Right forelimb (tissue), 1 donor: ENCODE data around the gene KLHL35.
"Not testable (repeated sequence)": the region's sequence is repeated elsewhere in the genome, so short reads cannot be mapped to it uniquely, and the experiment has no call there.

Experiments used
- DNase-seq: peaks from one replicate; pipeline ENCODE4 v3.0.0-alpha.2; 2018

KLHL35 gene

DNA sequence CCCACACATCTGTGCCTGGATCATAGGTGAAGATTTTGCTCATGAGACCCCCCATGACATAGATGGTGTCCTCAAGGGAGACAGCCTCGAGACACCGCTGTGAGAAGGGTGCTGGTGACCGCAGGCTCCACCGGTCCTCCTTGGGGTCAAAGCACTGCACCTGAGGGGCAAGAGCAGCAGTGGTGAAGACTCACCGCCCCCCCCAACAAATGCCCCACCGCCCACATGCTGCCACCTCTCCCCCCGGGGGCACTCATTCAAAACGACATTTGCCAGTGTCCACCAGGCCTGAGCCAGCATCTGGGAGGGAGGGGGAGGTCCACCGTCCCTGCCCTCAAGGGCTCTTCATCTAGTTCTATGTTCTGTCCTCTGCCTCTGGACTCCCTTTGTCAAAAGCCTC, 9.3 kb downstream of the KLHL35 start:
- DNase-seq: no peak

DNA sequence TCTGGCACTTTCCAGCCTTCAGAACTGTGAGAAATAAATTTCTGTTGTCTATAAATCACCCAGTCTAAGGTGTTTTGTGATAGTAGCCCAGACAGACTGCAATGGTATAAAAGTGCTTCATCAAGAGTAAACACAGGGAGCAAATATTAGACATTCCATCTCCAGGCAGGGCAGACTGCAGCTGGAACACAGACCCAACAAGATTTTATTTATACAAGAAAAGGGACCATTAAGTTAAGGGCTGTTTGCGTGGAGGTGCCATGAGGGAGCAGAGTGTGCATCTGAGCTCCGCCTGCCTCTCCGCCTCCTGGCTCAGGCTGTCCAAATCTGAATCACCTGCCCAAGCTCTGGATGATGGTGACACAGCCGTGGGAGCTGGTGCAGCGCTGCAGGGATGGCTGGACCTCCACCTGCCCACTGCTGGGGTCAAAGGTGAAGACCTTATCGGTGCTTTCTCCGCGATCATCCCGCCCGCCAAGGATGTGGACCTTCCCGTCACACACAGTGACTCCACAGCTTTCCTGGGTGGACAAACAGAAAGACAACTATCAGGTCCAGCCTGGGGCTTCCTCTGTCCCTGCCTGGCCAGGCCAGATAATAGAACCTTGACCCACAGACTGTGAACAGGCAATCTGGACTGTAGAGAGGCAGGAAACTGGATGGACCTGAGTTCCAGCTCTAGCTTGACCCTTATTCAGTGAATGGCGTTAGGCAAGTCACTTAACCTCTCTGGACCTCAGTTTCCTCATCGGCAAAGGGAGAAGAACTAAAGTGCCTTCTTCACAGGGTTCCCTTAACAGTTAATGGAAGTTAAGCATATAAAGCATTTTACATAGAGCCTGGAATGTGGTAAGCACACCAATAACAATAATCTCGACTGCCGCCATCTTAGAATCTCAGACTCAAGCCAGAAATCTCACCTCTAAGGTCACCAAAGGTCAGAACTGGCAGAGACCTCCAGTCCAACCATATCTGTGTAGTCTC, 10.5 kb downstream of the KLHL35 start:
- DNase-seq: no peak

DNA sequence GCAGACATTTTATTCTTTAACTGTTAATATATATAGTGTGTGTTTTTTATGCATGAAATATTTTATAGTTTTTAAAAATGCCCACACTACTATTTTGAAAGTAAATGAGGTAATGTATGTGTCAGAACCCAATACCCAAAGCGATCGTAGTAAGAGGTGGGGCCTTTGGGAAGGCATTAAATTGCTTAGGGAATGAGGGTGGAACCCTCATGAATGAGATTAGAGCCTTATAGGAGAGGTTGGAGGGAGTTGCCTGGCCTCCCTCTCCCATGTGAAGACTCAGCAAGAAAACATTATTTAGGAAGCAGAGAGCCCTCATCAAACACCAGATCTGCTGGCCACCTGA, 11.1 kb downstream of the KLHL35 start:
- DNase-seq: no peak

GRCh38 chr11:75421035-75421602, 11.9 kb downstream of the KLHL35 start:
- no peak for DNase-seq

- DNase-seq: no peak
These were observed 12.6 kb downstream of the KLHL35 start for GRCh38 chr11:75420224-75421034.

GRCh38 chr11:75413864-75414263, 19.1 kb downstream of the KLHL35 start:
- no peak for DNase-seq

DNA sequence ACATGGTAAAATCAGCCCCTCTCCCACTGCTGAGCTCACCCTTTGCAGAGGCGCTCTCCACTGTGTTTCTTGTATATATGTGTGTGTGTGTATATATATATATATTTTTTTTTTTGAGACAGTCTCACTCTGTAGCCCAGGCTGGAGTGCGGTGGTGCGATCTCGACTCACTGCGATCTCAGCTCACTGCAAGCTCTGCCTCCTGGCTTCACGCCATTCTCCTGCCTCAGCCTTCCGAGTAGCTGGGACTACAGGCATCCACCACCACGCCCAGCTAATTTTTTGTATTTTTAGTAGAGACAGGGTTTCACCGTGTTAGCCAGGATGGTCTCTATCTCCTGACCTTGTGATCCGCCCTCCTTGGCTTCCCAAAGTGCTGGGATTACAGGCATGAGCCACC, 19.9 kb downstream of the KLHL35 start:
- not testable (repeated sequence) for DNase-seq

GRCh38 chr11:75409971-75410370, 23.0 kb downstream of the KLHL35 start:
- DNase-seq: not testable (repeated sequence)

- DNase-seq: no peak
These were observed 24.1 kb downstream of the KLHL35 start for GRCh38 chr11:75408957-75409219.

- no peak for DNase-seq
These were observed 26.6 kb downstream of the KLHL35 start for GRCh38 chr11:75406338-75406777.

- DNase-seq: no peak
These were observed 28.9 kb downstream of the KLHL35 start for GRCh38 chr11:75403983-75404658.

- DNase-seq: no peak
These were observed 30.0 kb downstream of the KLHL35 start for GRCh38 chr11:75403037-75403436.

GRCh38 chr11:75402002-75402773, 30.8 kb downstream of the KLHL35 start:
- DNase-seq: no peak

DNA sequence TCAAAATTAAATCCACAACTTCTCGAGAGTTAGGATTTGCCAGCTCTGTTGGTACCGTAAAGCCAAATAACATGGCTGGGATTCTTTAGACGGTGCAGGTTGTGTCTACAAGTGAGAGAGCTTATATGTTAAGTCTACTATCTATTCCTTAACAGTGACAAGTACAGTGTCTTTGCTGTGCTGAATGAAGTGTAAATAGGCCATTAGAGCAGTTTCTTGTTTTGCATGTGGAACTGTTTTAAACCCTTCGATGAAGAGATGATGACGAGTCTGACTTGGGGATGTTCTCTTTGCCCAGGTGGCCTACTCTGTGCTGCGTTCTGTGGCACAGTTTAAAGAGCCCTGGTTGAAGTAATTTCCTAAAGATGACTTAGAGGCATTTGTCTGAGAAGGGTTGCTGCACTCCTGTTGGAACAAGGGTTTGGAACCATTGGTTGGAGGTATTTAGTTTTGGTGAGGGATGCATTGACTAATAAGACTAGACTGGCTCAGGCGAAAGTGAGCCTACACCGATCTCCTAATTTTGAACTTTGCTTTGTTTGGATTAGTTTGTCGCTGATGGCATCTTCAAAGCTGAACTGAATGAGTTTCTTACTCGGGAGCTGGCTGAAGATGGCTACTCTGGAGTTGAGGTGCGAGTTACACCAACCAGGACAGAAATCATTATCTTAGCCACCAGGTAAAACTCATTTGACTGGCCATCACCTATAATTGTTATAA, 32.7 kb downstream of the KLHL35 start:
- DNase-seq: no peak

DNA sequence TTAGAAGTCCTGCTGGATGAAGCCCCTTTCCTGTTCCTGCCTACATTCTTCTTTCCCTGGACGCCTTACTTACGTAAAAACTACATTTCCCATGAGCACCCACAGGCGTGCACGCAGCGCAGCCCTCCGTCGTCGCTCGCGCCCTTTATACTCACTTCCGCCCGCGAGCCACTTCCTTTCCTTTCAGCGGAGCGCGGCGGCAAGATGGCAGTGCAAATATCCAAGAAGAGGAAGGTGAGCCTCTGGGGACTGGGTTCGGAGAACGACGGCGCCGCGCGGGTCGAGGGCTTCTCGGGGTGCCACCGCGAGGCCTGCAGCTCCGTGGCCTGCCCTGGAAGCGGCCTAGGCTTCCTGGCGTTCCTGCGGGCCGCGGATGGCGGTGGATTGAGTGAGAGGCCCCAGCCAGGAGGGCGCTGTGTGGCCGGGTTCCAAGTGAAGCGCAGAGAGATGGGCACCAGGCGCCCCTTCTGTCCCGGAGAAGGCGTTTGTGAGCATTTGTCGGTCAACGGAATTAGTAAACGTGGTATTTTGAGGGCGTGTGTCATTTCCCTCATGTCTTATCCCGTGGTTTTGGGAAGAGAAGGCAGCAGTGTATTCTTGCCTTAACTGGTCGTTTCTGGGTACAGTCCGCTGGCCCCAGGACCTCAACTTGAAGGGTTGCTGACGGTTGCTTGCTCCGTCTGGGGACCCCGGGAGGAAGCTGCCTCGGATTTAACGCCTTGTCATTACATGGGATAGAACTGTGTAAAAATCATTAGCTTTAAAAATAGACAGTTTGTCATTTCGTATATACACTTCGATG, 33.5 kb downstream of the KLHL35 start, which contains the start of gene RPS3:
Gene RPS3, plus strand, starts transcription at position 175 of the 802 bp plus-strand sequence. Its CDS starts 30 bp downstream, at position 205.
- peak; percentile 93 for DNase-seq

DNA sequence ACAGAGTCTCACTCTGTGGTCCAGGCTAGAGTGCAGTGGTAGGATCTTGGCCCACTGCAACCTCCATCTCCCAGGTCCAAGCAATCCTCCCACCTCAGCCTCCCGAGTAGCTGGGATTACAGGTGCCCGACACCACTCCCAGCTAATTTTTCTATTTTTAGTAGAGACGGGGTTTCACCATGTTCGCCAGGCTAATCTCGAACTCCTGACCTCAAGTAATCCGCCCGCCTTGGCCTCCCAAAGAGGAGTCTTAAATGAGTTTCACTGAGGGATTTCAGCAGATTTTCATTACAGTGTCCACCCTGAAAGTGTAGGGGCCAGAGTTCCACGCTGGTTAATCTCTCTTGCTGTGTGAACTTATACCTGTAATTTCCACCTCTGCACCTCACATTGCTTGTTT, 34.1 kb downstream of the KLHL35 start:
- DNase-seq: no peak

DNA sequence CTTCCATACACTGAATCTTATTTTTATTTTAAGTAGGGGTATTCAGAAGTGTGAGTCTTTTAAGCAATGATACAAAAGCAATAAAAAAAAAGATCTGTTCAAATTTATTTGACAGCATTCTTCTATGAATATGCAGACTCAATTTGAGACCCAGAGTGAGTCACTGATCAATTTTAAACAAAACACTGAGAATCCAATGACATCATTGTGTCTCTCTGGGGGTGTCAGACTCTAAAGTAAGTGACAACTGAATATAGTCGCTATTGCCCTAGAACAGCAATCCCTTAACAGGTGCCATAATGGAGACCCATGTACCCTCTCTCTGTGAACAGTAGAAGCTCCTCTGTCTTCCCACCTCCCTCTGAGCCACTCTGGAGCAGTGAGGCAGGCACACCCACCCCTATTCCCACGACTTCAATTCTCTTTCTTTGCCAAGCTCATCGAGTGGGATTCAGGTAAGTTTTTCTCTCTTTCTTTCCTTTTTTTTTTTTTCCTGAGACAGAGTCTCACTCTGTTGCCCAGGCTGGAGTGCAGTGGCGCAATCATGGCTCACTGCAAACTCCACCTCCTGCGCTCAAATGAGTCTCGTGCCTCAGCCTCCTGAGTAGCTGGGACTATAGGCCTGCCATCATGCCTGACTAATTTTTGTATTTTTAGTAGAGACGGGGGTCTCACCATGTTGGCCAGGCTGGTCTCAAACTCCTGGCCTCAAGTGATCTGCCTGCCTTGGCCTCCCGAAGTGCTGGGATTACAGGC, 38.7 kb downstream of the KLHL35 start:
- DNase-seq: no peak

DNA sequence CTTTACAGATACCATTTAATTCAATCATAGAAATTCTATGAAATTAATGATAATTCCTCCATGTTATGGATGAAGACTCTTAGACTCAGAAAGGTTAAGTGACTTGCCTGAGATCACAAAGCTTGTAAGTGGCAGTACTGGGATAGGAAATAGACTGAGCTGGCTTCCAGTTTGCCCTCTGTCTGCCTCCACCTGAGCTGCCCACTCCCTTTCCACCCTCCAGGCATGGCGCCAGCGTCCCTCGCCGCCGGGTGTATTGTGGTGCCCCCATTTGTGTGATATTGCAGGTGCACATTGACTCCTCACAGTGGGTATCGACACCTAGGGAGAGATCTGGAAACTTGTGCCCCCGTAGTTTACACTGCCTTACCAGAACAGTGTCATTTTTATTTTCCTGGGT, 43.1 kb downstream of the KLHL35 start:
- DNase-seq: no peak

GRCh38 chr11:75389276-75389605, 43.8 kb downstream of the KLHL35 start:
- no peak for DNase-seq
